Naive thymus-derived CD4-positive, alpha-beta T cell (primary cell): ENCODE results near the gene FGFR2. TPM values are rescaled to one million over a fixed set of nuclear protein-coding genes. Genes with fewer than 3 reads are reported as not detected.

ENCODE experiments used
- ATAC-seq: fragments of 150-1000 bp; cut with Tn5 transposase; 2 replicates; pipeline ENCODE4 v1.10.0; 2021; ENCODE audit warnings: mild to moderate bottlenecking, moderate library complexity
- CTCF ChIA-PET: fragments of 350-600 bp; sonication (Branson Sonifier 250); formaldehyde crosslinking; loops from one replicate; lab custom pipeline; 2021; ENCODE audit warnings: antibody characterized with exemption; lab: Charles Lee
- POLR2A ChIA-PET: fragments of 350-600 bp; sonication (Branson Sonifier 250); formaldehyde crosslinking; loops from one replicate; lab custom pipeline; 2021; ENCODE audit warnings: antibody characterized with exemption, inconsistent platforms; lab: Charles Lee
- DNase-seq, 9 donors: peaks; one replicate each; pipeline versions ENCODE4 v3.0.0 to v3.0.0-alpha.2; 2020 to 2022; ENCODE audit warnings: mixed read lengths in 1 of 9
- H3K27ac ChIP-seq: one replicate; pipeline ENCODE4 v1.7.0; 2013; ENCODE audit warnings: mild to moderate bottlenecking, low read depth, low read length, moderate library complexity
- H3K27me3 ChIP-seq, 2 donors: one replicate each; pipeline ENCODE4 v1.7.0; 2013; ENCODE audit warnings: low read length in 2 of 2, mild to moderate bottlenecking in 2 of 2, moderate library complexity in 2 of 2; ENCODE audit not compliant: control insufficient read depth in 2 of 2, insufficient read depth in 2 of 2
- H3K36me3 ChIP-seq, 3 experiments: 1 replicate in 2 of 3; 2 replicates in 1 of 3; pipeline ENCODE4 v1.7.0; 2013; ENCODE audit warnings: low read length in 3 of 3, mild to moderate bottlenecking in 3 of 3, moderate library complexity in 1 of 3; ENCODE audit not compliant: insufficient read depth in 3 of 3, control insufficient read depth in 2 of 3
- H3K4me1 ChIP-seq, 2 donors: one replicate each; pipeline ENCODE4 v1.7.0; 2013; ENCODE audit warnings: low read length in 2 of 2, mild to moderate bottlenecking in 2 of 2, moderate library complexity in 1 of 2; ENCODE audit not compliant: control insufficient read depth in 2 of 2, insufficient read depth in 2 of 2
- H3K4me3 ChIP-seq: 2 replicates; pipeline ENCODE4 v1.7.0; 2013; ENCODE audit warnings: mild to moderate bottlenecking, low read length
- H3K9me3 ChIP-seq, 3 experiments: 1 replicate in 2 of 3; 2 replicates in 1 of 3; pipeline ENCODE4 v1.7.0; 2013; ENCODE audit warnings: low read length in 3 of 3; ENCODE audit not compliant: control insufficient read depth in 2 of 3
- H3K27ac Mint-ChIP-seq, 9 donors: one replicate each; pipeline ENCODE4 v1.8.0; 2020 to 2022; ENCODE audit warnings: mixed read lengths in 9 of 9, mild to moderate bottlenecking in 8 of 9, moderate library complexity in 5 of 9, inconsistent platforms in 2 of 9
- H3K27me3 Mint-ChIP-seq, 5 donors: one replicate each; pipeline ENCODE4 v1.8.0; 2021 to 2022; ENCODE audit warnings: mixed read lengths in 5 of 5, mild to moderate bottlenecking in 1 of 5
- H3K36me3 Mint-ChIP-seq, 5 donors: one replicate each; pipeline ENCODE4 v1.8.0; 2020 to 2022; ENCODE audit warnings: mixed read lengths in 5 of 5, mild to moderate bottlenecking in 3 of 5, inconsistent platforms in 1 of 5
- H3K4me1 Mint-ChIP-seq, 7 donors: one replicate each; pipeline ENCODE4 v1.8.0; 2020 to 2022; ENCODE audit warnings: mixed read lengths in 7 of 7, mild to moderate bottlenecking in 3 of 7, inconsistent platforms in 1 of 7
- H3K4me3 Mint-ChIP-seq, 10 donors: one replicate each; pipeline ENCODE4 v1.8.0; 2020 to 2022; ENCODE audit warnings: mild to moderate bottlenecking in 10 of 10, mixed read lengths in 10 of 10, moderate library complexity in 6 of 10, inconsistent platforms in 2 of 10
- H3K9me3 Mint-ChIP-seq, 11 donors: one replicate each; pipeline ENCODE4 v1.8.0; 2020 to 2022; ENCODE audit warnings: mixed read lengths in 11 of 11, mild to moderate bottlenecking in 4 of 11, inconsistent platforms in 1 of 11, moderate library complexity in 1 of 11
- intact Hi-C, 2 donors: fragments of 100-400 bp; cut with micrococcal nuclease; formaldehyde crosslinking; loops; one replicate each; pipeline ENCODE4 v1.15.1; 2023
- polyA plus RNA-seq, 2 donors: library from polyadenylated mRNA; unstranded; fragments of 300-500 nt; fragmentation: Illumina TruSeq; gene quantifications; one replicate each; pipeline ENCODE4 v1.2.3, GENCODE V29; 2021
- total RNA-seq, 6 experiments: library from RNA in 5 of 6; stranded (reverse) in 5 of 6; gene quantifications; 1 replicate in 5 of 6; 2 replicates in 1 of 6; pipeline ENCODE4 v1.2.3 and lab custom pipeline; 2021 to 2026

The FGFR2 gene
- 1 to 10 TPM in 1 of 5 experiments, under 1 TPM in 1, not detected in 3; 0.88 to 1.2 TPM for total RNA-seq
- polyA plus RNA-seq, result not detected
- not detected for total RNA-seq (lab: John Stamatoyannopoulos, UW)

DNA sequence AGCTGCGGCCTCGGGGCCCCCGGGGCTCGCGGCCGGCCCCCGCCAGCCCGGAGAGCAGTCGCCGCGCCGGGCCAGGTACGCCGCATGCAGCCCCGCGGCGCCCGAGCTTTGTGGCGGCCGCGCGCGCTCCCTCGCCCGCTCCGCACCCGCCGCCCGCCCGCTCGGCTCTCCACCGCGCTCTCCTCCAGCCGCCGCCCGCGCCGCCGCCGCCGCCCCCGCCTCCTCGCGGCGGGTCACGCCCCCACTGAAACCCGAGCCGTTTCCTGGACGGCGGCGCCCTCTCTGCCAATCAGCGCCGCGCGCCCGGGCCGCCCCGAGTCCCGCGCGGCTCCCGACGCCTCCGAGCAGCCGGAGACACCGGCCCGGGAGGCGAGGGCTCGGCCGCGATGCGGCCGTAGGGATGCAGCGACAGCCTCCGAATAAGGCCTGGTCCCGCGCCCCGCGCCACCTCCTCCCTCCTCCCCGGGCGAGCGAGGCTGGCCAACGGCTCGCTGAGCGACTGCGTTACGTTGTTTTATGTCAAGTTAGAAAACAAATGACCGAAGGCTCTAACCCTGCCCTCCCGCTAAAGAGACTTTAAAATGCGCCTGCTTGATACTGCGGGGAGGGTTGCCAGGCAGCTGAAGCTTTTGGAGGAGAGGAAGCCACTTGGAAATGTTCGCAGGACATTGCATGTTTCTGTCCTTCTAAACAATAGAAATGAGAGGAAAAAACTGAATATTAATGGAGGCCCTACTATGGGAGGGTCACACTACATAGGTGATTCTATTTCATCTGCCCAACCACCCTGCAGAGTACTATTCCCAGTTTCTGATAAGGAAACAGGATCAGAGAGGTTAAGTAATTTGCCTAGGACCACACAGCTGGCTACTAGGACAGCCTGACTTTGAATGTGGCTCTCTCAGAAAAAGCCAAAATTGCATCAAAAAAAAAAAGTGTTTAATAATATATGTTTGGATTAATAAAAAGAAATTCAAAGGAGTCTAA, at the start of gene FGFR2:
Gene FGFR2, minus strand, starts transcription at position 182 of the 987 bp plus-strand sequence. CDS start 4,627 bp downstream, outside the sequence.
- Mint-ChIP-seq H3K4me1 (peaks cover 0 to 11% (median 8%) of the 10 kb centered on the region in 7 donors), H3K27ac (no peak within 1 kb of the TSS), H3K4me3 (peak within 1 kb of the TSS in 7 of 10 donors; percentile 10 to 73 (median 43)), H3K36me3 (peaks cover 0 to 7% (median 0%) of the 10 kb centered on the region in 5 donors), H3K9me3 (peaks cover 0 to 4% (median 0%) of the 10 kb centered on the region in 11 donors), H3K27me3 (peaks cover 51 to 66% (median 56%) of the 10 kb centered on the region in 5 donors)
- Histone ChIP-seq H3K27ac (no peak within 1 kb of the TSS), H3K9me3 (no peaks in the 10 kb centered on the region), H3K4me1 (no peaks in the 10 kb centered on the region), H3K4me3 (no peak within 1 kb of the TSS), H3K36me3 (no peaks in the 10 kb centered on the region), H3K27me3 (peaks cover 0 to 3% of the 10 kb centered on the region in 2 donors)
- ChIA-PET POLR2A (no interaction called here), CTCF (no interaction called here)
- intact Hi-C loops, result no loop called here
- peak in 1 of 9 donors; percentile 31 for DNase-seq
- peak; percentile 64 for ATAC-seq

GRCh38 chr10:121647401-121647800, 49.2 kb upstream of the FGFR2 start:
- Mint-ChIP-seq H3K9me3 (peaks cover 0 to 4% (median 3%) of the 10 kb centered on the region in 11 donors), H3K36me3 (no peaks in the 10 kb centered on the region), H3K27me3 (peaks cover 0 to 41% (median 8%) of the 10 kb centered on the region in 5 donors), H3K4me3 (no peak overlapping the region), H3K27ac (no peak overlapping the region), H3K4me1 (no peaks in the 10 kb centered on the region)
- no peaks in the 10 kb centered on the region for H3K9me3 ChIP-seq
- H3K36me3 ChIP-seq, result no peaks in the 10 kb centered on the region
- ATAC-seq, result no peak
- H3K27ac ChIP-seq, result no peak overlapping the region
- H3K4me1 ChIP-seq, result no peaks in the 10 kb centered on the region
- intact Hi-C loops, result no loop called here
- CTCF ChIA-PET, result no interaction called here
- DNase-seq, result no peak
- POLR2A ChIA-PET, result no interaction called here
- H3K4me3 ChIP-seq, result no peak overlapping the region
- peaks cover 0 to 3% of the 10 kb centered on the region in 2 donors for H3K27me3 ChIP-seq

DNA sequence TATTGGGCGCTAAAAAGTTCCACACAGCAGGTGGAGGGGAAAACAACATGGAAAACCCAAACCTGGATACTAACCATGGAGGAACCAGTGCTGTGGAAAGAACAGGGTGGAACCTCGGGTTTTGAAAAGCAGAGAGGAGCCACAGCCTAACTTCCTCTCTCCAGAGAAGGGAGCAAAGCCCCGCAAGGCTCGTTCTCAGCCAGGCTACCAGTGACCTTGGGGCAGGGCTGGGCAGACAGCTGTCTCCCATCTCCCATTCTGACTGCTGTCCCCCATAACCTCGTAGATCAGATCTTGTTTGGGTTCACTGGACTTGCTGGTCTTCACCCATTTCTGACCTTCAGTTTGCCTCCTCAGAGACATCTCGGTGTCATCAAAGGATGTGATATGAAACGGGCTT, 47.5 kb upstream of the FGFR2 start:
- ATAC-seq, result no peak
- H3K27ac Mint-ChIP-seq, result no peak overlapping the region
- ChIA-PET POLR2A (no interaction called here), CTCF (no interaction called here)
- no peak overlapping the region for H3K4me3 Mint-ChIP-seq
- Histone ChIP-seq H3K9me3 (no peaks in the 10 kb centered on the region), H3K27ac (no peak overlapping the region), H3K4me3 (no peak overlapping the region), H3K27me3 (peaks cover 0 to 3% of the 10 kb centered on the region in 2 donors), H3K36me3 (no peaks in the 10 kb centered on the region), H3K4me1 (no peaks in the 10 kb centered on the region)
- no peak for DNase-seq
- intact Hi-C loops, result no loop called here
- H3K27me3 Mint-ChIP-seq, result peaks cover 0 to 31% (median 4%) of the 10 kb centered on the region in 5 donors
- no peaks in the 10 kb centered on the region for H3K4me1 Mint-ChIP-seq
- H3K36me3 Mint-ChIP-seq, result peaks cover 0 to 7% (median 0%) of the 10 kb centered on the region in 5 donors
- H3K9me3 Mint-ChIP-seq, result peaks cover 2 to 14% (median 6%) of the 10 kb centered on the region in 11 donors

DNA sequence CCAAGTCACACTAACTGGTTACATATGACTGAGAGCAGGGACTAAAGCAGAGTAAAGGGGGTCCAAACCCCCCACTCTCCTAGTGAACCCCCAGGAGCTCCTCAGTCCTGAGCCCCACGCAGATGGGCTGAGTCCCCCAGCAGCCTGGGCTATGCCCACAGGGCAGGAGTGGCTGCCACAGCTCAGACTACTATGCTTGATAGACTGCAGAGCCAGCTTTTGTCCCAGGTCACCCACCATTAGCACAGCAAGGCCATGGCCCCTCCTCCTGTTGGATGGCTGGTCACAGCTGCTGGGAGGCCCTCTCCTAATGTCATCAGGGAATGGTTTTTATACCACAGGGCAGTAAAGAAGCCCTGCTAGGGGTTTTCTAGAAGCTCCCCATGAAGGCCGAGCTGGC, 46.3 kb upstream of the FGFR2 start:
- DNase-seq (no peak), ATAC-seq (no peak)
- Histone ChIP-seq H3K4me3 (no peak overlapping the region), H3K4me1 (no peaks in the 10 kb centered on the region), H3K36me3 (no peaks in the 10 kb centered on the region), H3K27ac (no peak overlapping the region), H3K9me3 (no peaks in the 10 kb centered on the region), H3K27me3 (peaks cover 0 to 3% of the 10 kb centered on the region in 2 donors)
- ChIA-PET POLR2A (no interaction called here), CTCF (no interaction called here)
- Mint-ChIP-seq H3K9me3 (peaks cover 2 to 16% (median 7%) of the 10 kb centered on the region in 11 donors), H3K27me3 (peaks cover 0 to 31% (median 4%) of the 10 kb centered on the region in 5 donors), H3K4me1 (no peaks in the 10 kb centered on the region), H3K4me3 (no peak overlapping the region), H3K27ac (no peak overlapping the region), H3K36me3 (peaks cover 0 to 7% (median 0%) of the 10 kb centered on the region in 5 donors)
- intact Hi-C loops, result no loop called here

GRCh38 chr10:121640266-121640665, 42.0 kb upstream of the FGFR2 start:
- H3K4me1 ChIP-seq, result no peaks in the 10 kb centered on the region
- H3K36me3 ChIP-seq, result no peaks in the 10 kb centered on the region
- Mint-ChIP-seq H3K9me3 (peaks cover 3 to 34% (median 13%) of the 10 kb centered on the region in 11 donors), H3K27ac (no peak overlapping the region), H3K36me3 (peaks cover 0 to 7% (median 0%) of the 10 kb centered on the region in 5 donors), H3K4me1 (no peaks in the 10 kb centered on the region), H3K27me3 (peaks cover 0 to 13% (median 0%) of the 10 kb centered on the region in 5 donors), H3K4me3 (no peak overlapping the region)
- DNase-seq, result no peak
- H3K9me3 ChIP-seq, result no peaks in the 10 kb centered on the region
- H3K27ac ChIP-seq, result no peak overlapping the region
- peaks cover 0 to 3% of the 10 kb centered on the region in 2 donors for H3K27me3 ChIP-seq
- ChIA-PET POLR2A (no interaction called here), CTCF (no interaction called here)
- intact Hi-C loops, result no loop called here
- no peak for ATAC-seq
- H3K4me3 ChIP-seq, result no peak overlapping the region

GRCh38 chr10:121639416-121639815, 41.2 kb upstream of the FGFR2 start:
- no peaks in the 10 kb centered on the region for H3K36me3 ChIP-seq
- H3K27ac Mint-ChIP-seq, result no peak overlapping the region
- H3K4me1 Mint-ChIP-seq, result no peaks in the 10 kb centered on the region
- H3K4me3 Mint-ChIP-seq, result no peak overlapping the region
- peaks cover 3 to 34% (median 13%) of the 10 kb centered on the region in 11 donors for H3K9me3 Mint-ChIP-seq
- DNase-seq (no peak), ATAC-seq (no peak)
- no peak overlapping the region for H3K4me3 ChIP-seq
- no peak overlapping the region for H3K27ac ChIP-seq
- no peaks in the 10 kb centered on the region for H3K9me3 ChIP-seq
- intact Hi-C loops, result no loop called here
- peaks cover 0 to 3% of the 10 kb centered on the region in 2 donors for H3K27me3 ChIP-seq
- H3K4me1 ChIP-seq, result no peaks in the 10 kb centered on the region
- ChIA-PET CTCF (no interaction called here), POLR2A (no interaction called here)
- H3K36me3 Mint-ChIP-seq, result peaks cover 0 to 7% (median 0%) of the 10 kb centered on the region in 5 donors
- peaks cover 0 to 13% (median 0%) of the 10 kb centered on the region in 5 donors for H3K27me3 Mint-ChIP-seq
